Sigmoid colon (tissue), 4 donors: ENCODE data around the gene TLCD3A.

Source experiments
- EP300 ChIP-seq, 4 donors: sonication (generic); formaldehyde crosslinking; IDR thresholded peaks; one replicate each; pipeline ENCODE4 v1.6.1; 2017; ENCODE audit warnings: antibody characterized with exemption in 4 of 4
- POLR2A ChIP-seq, 2 donors: fragments of 450-650 bp; IDR thresholded peaks; one replicate each; pipeline ENCODE4 v1.6.1; 2016; ENCODE audit warnings: antibody characterized with exemption in 2 of 2, mild to moderate bottlenecking in 2 of 2, moderate library complexity in 2 of 2
- POLR2AphosphoS5 ChIP-seq, 4 donors: sonication (generic); formaldehyde crosslinking; IDR thresholded peaks; one replicate each; pipeline ENCODE4 v1.6.1; 2017; ENCODE audit warnings: antibody characterized with exemption in 4 of 4
- TF ChIP-seq, protein P1 (sequence below), 4 experiments: fragments of 450-650 bp in 3 of 4; fragments of 200-600 bp in 1 of 4; IDR thresholded peaks; one replicate each; pipeline ENCODE4 v1.5.1; 2016 to 2019; ENCODE audit warnings: antibody characterized with exemption in 4 of 4, mild to moderate bottlenecking in 3 of 4, moderate library complexity in 2 of 4

GRCh38 chr17:690361-690760 lies 42.0 kb upstream of the TLCD3A start:
- no peak for TF ChIP-seq POLR2AphosphoS5 (IDR thresholded peaks at IDR 0.05)
- TF ChIP-seq, protein P1, sequence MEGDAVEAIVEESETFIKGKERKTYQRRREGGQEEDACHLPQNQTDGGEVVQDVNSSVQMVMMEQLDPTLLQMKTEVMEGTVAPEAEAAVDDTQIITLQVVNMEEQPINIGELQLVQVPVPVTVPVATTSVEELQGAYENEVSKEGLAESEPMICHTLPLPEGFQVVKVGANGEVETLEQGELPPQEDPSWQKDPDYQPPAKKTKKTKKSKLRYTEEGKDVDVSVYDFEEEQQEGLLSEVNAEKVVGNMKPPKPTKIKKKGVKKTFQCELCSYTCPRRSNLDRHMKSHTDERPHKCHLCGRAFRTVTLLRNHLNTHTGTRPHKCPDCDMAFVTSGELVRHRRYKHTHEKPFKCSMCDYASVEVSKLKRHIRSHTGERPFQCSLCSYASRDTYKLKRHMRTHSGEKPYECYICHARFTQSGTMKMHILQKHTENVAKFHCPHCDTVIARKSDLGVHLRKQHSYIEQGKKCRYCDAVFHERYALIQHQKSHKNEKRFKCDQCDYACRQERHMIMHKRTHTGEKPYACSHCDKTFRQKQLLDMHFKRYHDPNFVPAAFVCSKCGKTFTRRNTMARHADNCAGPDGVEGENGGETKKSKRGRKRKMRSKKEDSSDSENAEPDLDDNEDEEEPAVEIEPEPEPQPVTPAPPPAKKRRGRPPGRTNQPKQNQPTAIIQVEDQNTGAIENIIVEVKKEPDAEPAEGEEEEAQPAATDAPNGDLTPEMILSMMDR (IDR thresholded peaks at IDR 0.05), result no peak
- no peak for TF ChIP-seq EP300 (IDR thresholded peaks at IDR 0.05)
- no peak for TF ChIP-seq POLR2A (IDR thresholded peaks at IDR 0.05)
